Peyer's patch (tissue), 4 donors: Measurements from ENCODE around the gene RAB7B. TPM values are rescaled to one million over a fixed set of nuclear protein-coding genes. Genes with fewer than 3 reads are reported as not detected.

Source experiments
- DNase-seq, 3 donors: peaks; one replicate each; pipeline ENCODE4 v3.0.0-alpha.2; 2017 to 2019
- H3K27ac ChIP-seq, 4 donors: fragments of 200-600 bp; sonication (generic); one replicate each; pipeline ENCODE4 v1.5.1; 2016 to 2019
- H3K27me3 ChIP-seq, 2 donors: fragments of 200-600 bp; sonication (generic); one replicate each; pipeline ENCODE4 v1.5.1; 2019
- H3K36me3 ChIP-seq, 3 donors: fragments of 200-600 bp; sonication (generic); one replicate each; pipeline ENCODE4 v1.5.1; 2016 to 2019
- H3K4me1 ChIP-seq, 4 donors: fragments of 200-600 bp; sonication (generic); one replicate each; pipeline ENCODE4 v1.5.1; 2016 to 2019
- H3K4me3 ChIP-seq, 4 donors: fragments of 200-600 bp; sonication (generic); 1 replicate in 3 of 4; 2 replicates in 1 of 4; pipeline ENCODE4 v1.5.1; 2016 to 2019; ENCODE audit warnings: mild to moderate bottlenecking in 1 of 4
- H3K9me3 ChIP-seq, 4 donors: fragments of 200-600 bp; sonication (generic); one replicate each; pipeline ENCODE4 v1.5.1; 2016 to 2019; ENCODE audit warnings: mild to moderate bottlenecking in 1 of 4
- POLR2A ChIP-seq, 2 donors: fragments of 450-650 bp; IDR thresholded peaks; one replicate each; pipeline ENCODE4 v1.5.1; 2017; ENCODE audit warnings: antibody characterized with exemption in 2 of 2, mild to moderate bottlenecking in 2 of 2, moderate library complexity in 2 of 2
- total RNA-seq, 4 donors: library from RNA; depleted of rRNA; stranded (reverse); fragments of >200 nt; gene quantifications; one replicate each; pipeline ENCODE4 v1.1.0, GENCODE V29; 2016
- TF ChIP-seq, protein P1 (sequence below), 6 experiments: fragments of 450-650 bp in 4 of 6; fragments of 200-600 bp in 2 of 6; sonication (generic) in 1 of 6; IDR thresholded peaks; one replicate each; pipeline ENCODE4 v1.5.1; 2017 to 2019; ENCODE audit warnings: antibody characterized with exemption in 6 of 6, mild to moderate bottlenecking in 3 of 6, moderate library complexity in 1 of 6

Gene RAB7B
- total RNA-seq, 4 donors from 2014 or later, result 0.35 to 0.47 (median 0.40) TPM; not detected in 1

DNA sequence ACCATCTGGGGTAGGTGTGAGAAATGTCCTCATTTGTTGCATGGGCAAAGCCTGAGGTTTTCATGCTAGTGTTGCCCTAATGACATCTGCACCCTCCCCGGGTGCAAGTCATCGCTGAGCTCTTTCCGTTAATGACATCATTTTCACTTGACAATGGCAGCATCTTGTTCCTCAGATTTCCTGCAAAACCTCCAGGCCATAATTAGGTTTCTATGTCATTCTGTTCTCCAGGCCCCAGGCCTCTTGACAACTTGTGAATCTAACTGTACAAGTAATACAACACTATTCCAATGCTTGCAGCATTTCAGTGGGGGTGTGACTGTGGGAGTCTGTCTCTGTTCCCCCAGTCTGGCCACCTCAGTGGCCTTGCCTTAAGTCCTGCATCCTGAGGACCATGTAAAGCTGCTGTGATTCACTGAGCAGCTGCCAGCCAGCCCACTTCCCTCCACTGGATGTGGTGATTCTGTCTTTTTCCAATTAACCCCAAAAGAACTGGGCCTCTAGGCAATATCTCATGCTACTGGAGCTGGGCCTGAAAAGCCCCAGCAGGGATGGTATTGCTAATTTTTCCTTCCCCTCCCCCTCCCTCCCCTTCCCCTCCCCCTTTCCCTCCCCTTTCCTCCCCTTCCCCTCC is 22.8 kb downstream of the RAB7B start:
- Histone ChIP-seq H3K27ac (no peak overlapping the region), H3K27me3 (no peaks in the 10 kb centered on the region), H3K4me1 (peaks cover 0 to 6% (median 0%) of the 10 kb centered on the region in 4 donors), H3K36me3 (no peaks in the 10 kb centered on the region), H3K4me3 (no peak overlapping the region), H3K9me3 (no peaks in the 10 kb centered on the region)
- TF ChIP-seq, protein P1, sequence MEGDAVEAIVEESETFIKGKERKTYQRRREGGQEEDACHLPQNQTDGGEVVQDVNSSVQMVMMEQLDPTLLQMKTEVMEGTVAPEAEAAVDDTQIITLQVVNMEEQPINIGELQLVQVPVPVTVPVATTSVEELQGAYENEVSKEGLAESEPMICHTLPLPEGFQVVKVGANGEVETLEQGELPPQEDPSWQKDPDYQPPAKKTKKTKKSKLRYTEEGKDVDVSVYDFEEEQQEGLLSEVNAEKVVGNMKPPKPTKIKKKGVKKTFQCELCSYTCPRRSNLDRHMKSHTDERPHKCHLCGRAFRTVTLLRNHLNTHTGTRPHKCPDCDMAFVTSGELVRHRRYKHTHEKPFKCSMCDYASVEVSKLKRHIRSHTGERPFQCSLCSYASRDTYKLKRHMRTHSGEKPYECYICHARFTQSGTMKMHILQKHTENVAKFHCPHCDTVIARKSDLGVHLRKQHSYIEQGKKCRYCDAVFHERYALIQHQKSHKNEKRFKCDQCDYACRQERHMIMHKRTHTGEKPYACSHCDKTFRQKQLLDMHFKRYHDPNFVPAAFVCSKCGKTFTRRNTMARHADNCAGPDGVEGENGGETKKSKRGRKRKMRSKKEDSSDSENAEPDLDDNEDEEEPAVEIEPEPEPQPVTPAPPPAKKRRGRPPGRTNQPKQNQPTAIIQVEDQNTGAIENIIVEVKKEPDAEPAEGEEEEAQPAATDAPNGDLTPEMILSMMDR (IDR thresholded peaks at IDR 0.05), result no peak
- TF ChIP-seq POLR2A (IDR thresholded peaks at IDR 0.05), result no peak
- DNase-seq, result no peak

DNA sequence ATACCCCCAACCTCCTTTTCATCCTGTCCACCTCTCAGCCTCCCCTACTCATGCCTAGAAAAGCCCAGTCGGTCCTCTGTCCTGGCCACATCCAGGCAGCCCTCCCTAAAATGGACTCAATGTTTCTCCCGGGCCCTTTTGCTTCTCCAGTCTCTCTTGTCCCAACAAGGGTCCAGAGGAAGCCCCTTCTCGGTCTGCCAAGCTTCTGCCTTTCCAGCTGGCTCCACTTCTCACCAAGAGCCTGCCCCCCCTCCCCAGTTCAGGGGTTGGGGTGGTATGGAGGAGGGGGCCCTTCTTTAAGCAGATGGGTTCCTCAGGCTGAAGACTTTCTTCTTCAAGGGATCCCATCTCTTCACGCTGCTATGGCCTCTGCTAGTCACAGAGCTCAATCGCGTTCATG is 23.9 kb downstream of the RAB7B start:
- H3K27ac ChIP-seq, result no peak overlapping the region
- H3K27me3 ChIP-seq, result no peaks in the 10 kb centered on the region
- TF ChIP-seq, protein P1 (IDR thresholded peaks at IDR 0.05), result no peak
- no peaks in the 10 kb centered on the region for H3K9me3 ChIP-seq
- no peak overlapping the region for H3K4me3 ChIP-seq
- peaks cover 0 to 3% (median 0%) of the 10 kb centered on the region in 4 donors for H3K4me1 ChIP-seq
- no peak for DNase-seq
- no peaks in the 10 kb centered on the region for H3K36me3 ChIP-seq

DNA sequence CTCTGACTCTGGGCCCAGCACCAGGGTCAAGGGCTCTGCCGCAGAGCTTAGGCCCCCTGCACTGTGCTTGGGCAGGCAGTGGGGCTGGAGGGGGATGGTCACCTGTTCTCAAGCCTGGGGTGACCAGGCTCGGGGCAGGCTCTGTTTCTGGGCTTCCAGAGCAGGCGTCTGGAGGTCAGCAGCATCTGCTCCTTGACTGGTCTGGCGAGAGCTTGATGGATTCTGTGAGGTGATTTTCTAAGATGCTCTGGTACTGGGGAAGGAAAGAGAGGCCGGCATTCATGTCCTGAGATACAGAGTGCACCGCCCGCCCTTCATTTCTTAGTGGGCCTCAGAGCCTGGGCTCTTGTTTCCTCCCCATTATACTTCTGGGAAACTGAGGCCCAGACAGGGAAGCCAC is 24.5 kb downstream of the RAB7B start:
- Histone ChIP-seq H3K36me3 (no peaks in the 10 kb centered on the region), H3K27ac (no peak overlapping the region), H3K27me3 (no peaks in the 10 kb centered on the region), H3K4me3 (no peak overlapping the region), H3K9me3 (no peaks in the 10 kb centered on the region), H3K4me1 (no peaks in the 10 kb centered on the region)
- DNase-seq, result no peak
- TF ChIP-seq, protein P1 (IDR thresholded peaks at IDR 0.05), result no peak
- no peak for TF ChIP-seq POLR2A (IDR thresholded peaks at IDR 0.05)

DNA sequence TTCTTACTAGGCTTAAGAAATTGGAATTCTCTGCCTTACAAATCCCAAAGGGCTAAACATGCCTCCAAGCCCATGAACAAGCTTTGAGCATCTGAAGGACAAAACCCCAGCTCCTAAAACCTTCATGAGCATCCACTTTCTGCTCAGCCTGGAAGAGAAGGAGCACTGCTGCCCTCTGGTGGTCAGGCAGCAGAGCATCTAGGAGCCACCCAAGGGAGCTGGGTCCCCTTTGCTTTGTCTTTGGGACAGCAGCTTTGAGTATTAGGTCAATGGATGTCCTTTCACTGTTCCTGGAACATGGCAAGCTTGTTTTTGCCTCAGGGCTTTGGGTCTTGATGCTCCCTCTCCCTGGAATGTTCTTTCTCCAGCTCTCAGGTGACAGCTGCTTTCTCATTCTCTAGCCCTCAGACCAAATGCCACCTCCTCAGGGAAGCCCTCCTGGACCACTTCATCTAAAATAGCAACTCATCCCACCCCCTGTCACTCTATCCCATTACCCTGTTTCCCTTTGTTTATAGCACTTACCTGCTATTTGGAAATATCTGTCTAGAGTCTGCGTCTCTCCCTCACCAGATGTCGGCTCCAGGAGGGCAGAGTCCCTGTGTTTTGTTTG is 25.7 kb downstream of the RAB7B start:
- Histone ChIP-seq H3K27me3 (no peaks in the 10 kb centered on the region), H3K4me3 (no peak overlapping the region), H3K36me3 (no peaks in the 10 kb centered on the region), H3K9me3 (no peaks in the 10 kb centered on the region), H3K4me1 (no peaks in the 10 kb centered on the region), H3K27ac (no peak overlapping the region)
- TF ChIP-seq, protein P1 (IDR thresholded peaks at IDR 0.05), result peak; percentile 73 to 96 (median 84)
- no peak for TF ChIP-seq POLR2A (IDR thresholded peaks at IDR 0.05)
- peak; percentile 49 to 80 (median 79) for DNase-seq

DNA sequence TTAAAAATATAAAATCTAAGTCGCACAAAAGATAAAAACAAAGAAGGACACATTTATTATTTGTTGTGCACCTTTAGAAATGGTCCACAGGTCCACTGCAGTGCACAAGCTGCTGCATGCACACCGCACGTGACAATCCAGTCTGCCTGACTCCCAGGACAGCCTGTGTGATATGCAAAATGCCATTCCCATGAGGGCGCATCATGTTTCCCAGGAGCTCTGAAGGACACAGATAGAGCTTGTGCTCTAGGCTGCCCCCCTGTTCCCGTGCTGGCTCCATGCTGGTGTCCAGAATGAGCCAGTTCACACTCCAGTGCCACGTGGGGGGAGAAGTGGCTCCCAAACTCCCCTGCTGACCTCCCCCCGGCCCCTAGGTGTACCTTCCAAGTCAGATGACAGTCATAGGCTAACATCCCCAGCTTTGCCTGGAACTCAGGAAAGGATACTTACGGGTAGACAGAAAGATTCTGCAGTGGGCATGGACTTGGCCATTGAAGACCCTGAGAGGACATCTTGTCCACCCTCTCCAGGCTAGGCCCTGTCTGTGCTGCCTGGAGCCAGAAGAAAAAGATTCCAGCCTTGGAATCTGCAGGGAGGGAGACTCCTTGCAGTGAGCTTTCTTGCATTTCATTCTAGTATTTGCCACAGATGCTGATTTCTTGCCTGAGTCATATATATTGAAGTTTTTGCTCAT is 26.3 kb downstream of the RAB7B start:
- TF ChIP-seq POLR2A (IDR thresholded peaks at IDR 0.05), result no peak
- TF ChIP-seq, protein P1 (IDR thresholded peaks at IDR 0.05), result no peak
- Histone ChIP-seq H3K9me3 (no peaks in the 10 kb centered on the region), H3K27me3 (no peaks in the 10 kb centered on the region), H3K4me1 (no peaks in the 10 kb centered on the region), H3K36me3 (no peaks in the 10 kb centered on the region), H3K27ac (no peak overlapping the region), H3K4me3 (no peak overlapping the region)
- DNase-seq, result no peak
